GM12892 (cell line): ENCODE results near the gene STUB1.

ENCODE experiments used
- DNase-seq: peaks from one replicate; pipeline ENCODE4 v3.0.0; 2011; ENCODE audit not compliant: insufficient read length
- FAIRE-seq: peaks from 2 replicates; lab custom pipeline; 2011; peaks lifted over from hg19 to GRCh38; lab: Jason Lieb, UNC
- POLR2A ChIP-seq: IDR thresholded peaks from 2 replicates; pipeline ENCODE4 v1.6.1; 2011; ENCODE audit warnings: low read depth, low read length, control low read depth
- POLR2AphosphoS5 ChIP-seq: IDR thresholded peaks from 2 replicates; pipeline ENCODE4 v1.6.1; 2011; ENCODE audit warnings: low read depth, low read length, control low read depth
- TAF1 ChIP-seq: IDR thresholded peaks from 2 replicates; pipeline ENCODE4 v1.6.1; 2011; ENCODE audit warnings: low read depth, mild to moderate bottlenecking, control low read depth, low read length, borderline replicate concordance

STUB1 gene

DNA sequence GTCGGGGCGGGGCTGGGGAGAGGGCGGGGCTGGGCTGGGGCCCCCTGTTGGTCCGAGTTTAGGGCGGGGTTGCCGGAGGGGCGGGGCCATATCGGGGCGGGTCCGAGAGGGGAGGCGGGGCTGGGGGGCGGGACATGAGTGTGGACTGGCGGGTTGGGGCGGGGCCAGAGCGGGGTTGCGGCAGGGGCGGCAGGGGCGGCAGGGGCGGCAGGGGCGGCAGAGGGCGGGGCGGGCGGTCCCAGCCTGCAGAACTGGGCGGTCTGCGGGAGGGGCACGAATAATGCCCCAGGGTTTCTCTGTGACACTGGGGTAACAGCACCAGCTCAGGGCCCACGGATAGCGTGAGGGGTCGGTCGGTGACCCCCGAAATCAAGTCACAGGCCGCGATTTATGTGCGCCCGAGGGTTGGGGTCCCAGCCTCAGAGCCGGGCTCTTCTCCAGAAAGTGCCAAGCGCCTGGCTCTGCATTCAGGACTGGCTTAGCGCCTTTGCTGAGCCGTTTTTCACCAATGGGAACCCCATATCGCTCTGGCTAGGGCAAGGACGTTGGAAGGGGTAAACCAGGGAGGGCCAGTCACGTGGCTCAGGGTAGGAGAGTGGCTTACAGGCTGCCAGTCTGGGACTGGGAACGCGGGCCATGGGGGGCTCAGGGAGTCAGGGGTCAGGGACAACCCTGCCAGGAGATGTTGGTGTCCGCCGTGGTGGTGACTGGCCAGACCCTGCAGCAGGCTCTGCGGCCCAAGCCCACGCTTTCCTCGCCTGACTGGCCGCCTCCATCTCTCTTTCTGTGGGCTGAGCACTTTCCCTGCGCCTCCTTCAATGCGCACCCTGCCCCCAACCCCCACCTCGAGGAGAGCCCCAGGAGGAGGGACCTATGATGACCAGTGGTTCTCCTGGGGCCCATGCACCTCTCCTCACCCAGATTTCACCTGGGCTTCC, 42.9 kb upstream of the STUB1 start:
- TF ChIP-seq POLR2A = no peak
- TF ChIP-seq TAF1 = no peak
- no peak for TF ChIP-seq POLR2AphosphoS5
- FAIRE-seq (peak; percentile 91), DNase-seq (peak; percentile 99)

DNA sequence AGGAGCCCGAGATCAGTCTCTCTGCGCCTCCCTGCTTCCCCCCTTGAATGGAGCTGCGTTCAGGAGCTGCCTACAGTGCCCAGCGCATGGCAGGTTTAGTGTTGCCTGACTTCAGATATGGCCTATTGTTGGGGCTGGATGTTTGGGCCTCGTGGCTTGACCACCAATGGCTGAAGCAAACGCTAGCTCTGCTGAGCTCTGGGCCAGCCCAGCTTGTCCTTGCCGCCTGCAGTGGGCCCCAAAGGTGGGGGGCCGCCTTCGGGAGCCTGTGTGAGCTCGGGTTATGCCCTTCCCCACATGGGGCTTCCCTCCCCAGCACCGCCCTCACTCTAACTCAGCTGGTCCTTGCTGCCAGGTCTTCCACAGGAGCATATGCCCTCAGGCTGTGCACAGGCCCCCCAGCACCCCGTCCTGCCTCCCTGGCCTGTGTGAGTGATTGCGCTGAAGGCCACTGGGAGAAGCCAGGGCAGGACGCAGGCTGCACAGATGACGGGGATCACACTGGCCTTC, 42.1 kb upstream of the STUB1 start:
- no peak for DNase-seq
- FAIRE-seq = no peak
- TF ChIP-seq TAF1 = no peak
- TF ChIP-seq POLR2AphosphoS5 = no peak
- no peak for TF ChIP-seq POLR2A

DNA sequence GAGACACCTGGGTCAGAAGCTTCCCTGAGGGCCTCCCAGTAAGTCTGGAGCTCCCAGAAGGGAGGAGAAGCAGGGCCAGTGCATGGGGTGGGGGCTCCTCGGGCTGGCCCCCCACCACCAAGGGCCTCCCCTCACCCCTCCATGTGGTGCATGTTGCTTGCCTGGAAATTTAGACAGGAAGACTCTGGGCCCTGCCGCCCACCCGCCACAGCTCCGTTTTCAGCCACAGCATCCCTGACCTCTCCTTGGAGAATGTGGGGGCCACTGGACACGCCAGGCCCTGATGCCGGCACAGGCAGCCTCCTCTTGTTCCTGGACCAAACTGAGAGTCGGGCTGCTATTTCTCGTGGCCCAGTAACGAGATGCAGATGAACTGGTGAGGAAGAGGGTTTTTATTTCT, 41.4 kb upstream of the STUB1 start:
- FAIRE-seq (peak; percentile 51), DNase-seq (no peak)
- TF ChIP-seq POLR2A = no peak

DNA sequence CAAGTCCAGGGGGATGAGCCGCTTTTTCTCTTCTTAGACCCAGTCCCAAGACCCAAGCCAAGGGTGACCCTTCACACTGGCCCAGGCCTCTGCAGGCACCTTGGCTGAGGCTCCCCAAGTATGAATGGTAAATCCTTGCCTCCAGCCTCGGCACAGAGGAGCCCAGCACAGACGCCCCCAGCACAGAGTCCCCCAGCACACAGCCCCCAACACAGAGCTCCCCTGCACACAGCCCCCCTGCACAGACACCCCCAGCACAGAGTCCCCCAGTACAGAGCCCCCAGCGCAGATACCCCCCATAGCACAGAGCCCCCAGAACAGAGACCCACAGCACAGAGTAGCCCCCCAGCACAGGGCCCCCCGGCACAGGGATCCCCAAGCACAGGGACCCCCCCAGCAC, 39.6 kb upstream of the STUB1 start:
- TF ChIP-seq TAF1 (no peak), POLR2AphosphoS5 (no peak), POLR2A (no peak)
- no peak for FAIRE-seq
- no peak for DNase-seq

- no peak for TF ChIP-seq TAF1
- TF ChIP-seq POLR2A = peak; percentile 55; the same call in 1 of the 2 replicates
- no peak for TF ChIP-seq POLR2AphosphoS5
- FAIRE-seq = peak; percentile 97
Observed at GRCh38 chr16:641326-642188, 38.7 kb upstream of the STUB1 start, which contains the start of gene MCRIP2. TSS of gene MCRIP2 (plus strand) at chr16:641828. CDS start at chr16:641992, 164 bp downstream.

GRCh38 chr16:642189-643049, 37.8 kb upstream of the STUB1 start:
- FAIRE-seq (peak; percentile 81), DNase-seq (peak; percentile 73)
- TF ChIP-seq TAF1 = no peak
- TF ChIP-seq POLR2A = no peak; the same call in 1 of the 2 replicates

More at GRCh38 chr16:641326-642188, 38.7 kb upstream of the STUB1 start, which contains the start of gene MCRIP2:
- DNase-seq = peak; percentile 91

GRCh38 chr16:643050-643368, 37.2 kb upstream of the STUB1 start:
- no peak for FAIRE-seq
- TF ChIP-seq POLR2AphosphoS5 (no peak), POLR2A (no peak), TAF1 (no peak)
- DNase-seq = no peak

- TF ChIP-seq POLR2AphosphoS5 (no peak), TAF1 (no peak), POLR2A (no peak)
- FAIRE-seq = no peak
- DNase-seq = no peak
Observed at GRCh38 chr16:644556-644955, 35.7 kb upstream of the STUB1 start.

GRCh38 chr16:645852-646678, 34.1 kb upstream of the STUB1 start:
- DNase-seq (no peak), FAIRE-seq (no peak)
- no peak for TF ChIP-seq POLR2AphosphoS5
- TF ChIP-seq POLR2A = no peak
- no peak for TF ChIP-seq TAF1

DNA sequence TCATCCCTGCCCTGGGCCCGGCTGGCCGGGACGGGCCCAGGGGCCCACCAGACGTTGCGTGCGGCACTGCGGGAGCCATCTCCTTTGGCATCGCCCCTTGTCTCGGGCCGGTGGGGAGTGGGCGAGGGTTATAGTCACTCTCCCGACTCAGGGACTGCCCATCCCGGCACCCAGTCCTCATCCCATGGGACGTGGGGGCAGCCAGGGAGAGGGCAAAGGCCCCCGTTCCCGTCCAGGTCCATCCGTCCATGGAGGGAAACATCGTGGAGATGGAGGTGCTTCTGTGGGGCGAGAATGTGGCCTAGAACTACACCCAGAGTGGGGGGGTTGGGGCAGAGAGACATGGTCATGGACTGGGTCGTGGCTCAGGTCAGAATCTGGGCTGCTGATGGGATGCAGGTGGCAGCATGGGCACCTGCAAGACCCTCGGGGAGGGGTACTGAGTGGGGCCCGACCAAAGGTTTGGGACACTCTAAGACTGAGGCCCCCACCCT, 33.5 kb upstream of the STUB1 start:
- DNase-seq (no peak), FAIRE-seq (no peak)

More for the DNA sequence above, 33.5 kb upstream of the STUB1 start:
- TF ChIP-seq TAF1 = no peak
- no peak for TF ChIP-seq POLR2AphosphoS5
- TF ChIP-seq POLR2A = no peak
